ENCODE results near the gene CD81. TPM values are rescaled to one million over a fixed set of nuclear protein-coding genes. Genes with fewer than 3 reads are reported as not detected.

CD81 gene
- total RNA-seq, 6 donors from 2014 or later: 398 to 1,053 (median 787) TPM

- DNase-seq (peak; percentile 83 to 96), ATAC-seq (ENCODE audit: low FRiP score in 2 of 2) (peak; percentile 80 to 84)
- H3K4me1 ChIP-seq: peaks cover 25 to 47% (median 31%) of the 10 kb centered on the region in 4 donors
- H3K36me3 ChIP-seq: no peaks in the 10 kb centered on the region
- H3K9me3 ChIP-seq: no peaks in the 10 kb centered on the region
- WGBS, 2 donors: 2% methylated on average over 36 to 48 of the region's 116 CpGs
- peak in 3 of 4 donors; percentile 29 to 79 (median 73) for TF ChIP-seq POLR2A (IDR thresholded peaks at IDR 0.05)
- TF ChIP-seq EP300 (IDR thresholded peaks at IDR 0.05): no peak
- TF ChIP-seq CTCF (IDR thresholded peaks at IDR 0.05): peak in 3 of 6 experiments; percentile 35 to 51 (median 47)
- no peak for TF ChIP-seq POLR2AphosphoS5 (IDR thresholded peaks at IDR 0.05)
- H3K4me3 ChIP-seq: peak within 1 kb of the TSS; percentile 20 to 62 (median 60)
- H3K27me3 ChIP-seq: no peaks in the 10 kb centered on the region
- peak within 1 kb of the TSS; percentile 1 to 87 (median 76) for H3K27ac ChIP-seq
These were observed 68.0 kb downstream of the CD81 start, which contains the start of gene KCNQ1 for GRCh38 chr11:2444821-2445745. Gene KCNQ1 (plus strand): TSS chr11:2445008. CDS start chr11:2445099, 91 bp downstream.

GRCh38 chr11:2445746-2446551 is 68.8 kb downstream of the CD81 start:
- DNase-seq (peak; percentile 79 to 83), ATAC-seq (ENCODE audit: low FRiP score in 2 of 2) (peak; percentile 11 to 19)
- Histone ChIP-seq H3K27me3 (no peaks in the 10 kb centered on the region), H3K27ac (peak overlapping the region; percentile 1 to 87 (median 76)), H3K4me1 (peaks cover 25 to 47% (median 31%) of the 10 kb centered on the region in 4 donors), H3K9me3 (no peaks in the 10 kb centered on the region), H3K36me3 (no peaks in the 10 kb centered on the region), H3K4me3 (peak overlapping the region in 3 of 4 donors; percentile 58 to 62 (median 61))
- 53 to 55% methylated on average over 9 to 18 of the region's 23 CpGs for WGBS, 2 donors
- TF ChIP-seq POLR2A (IDR thresholded peaks at IDR 0.05) (peak in 1 of 4 donors; percentile 43), POLR2AphosphoS5 (IDR thresholded peaks at IDR 0.05) (no peak)

DNA sequence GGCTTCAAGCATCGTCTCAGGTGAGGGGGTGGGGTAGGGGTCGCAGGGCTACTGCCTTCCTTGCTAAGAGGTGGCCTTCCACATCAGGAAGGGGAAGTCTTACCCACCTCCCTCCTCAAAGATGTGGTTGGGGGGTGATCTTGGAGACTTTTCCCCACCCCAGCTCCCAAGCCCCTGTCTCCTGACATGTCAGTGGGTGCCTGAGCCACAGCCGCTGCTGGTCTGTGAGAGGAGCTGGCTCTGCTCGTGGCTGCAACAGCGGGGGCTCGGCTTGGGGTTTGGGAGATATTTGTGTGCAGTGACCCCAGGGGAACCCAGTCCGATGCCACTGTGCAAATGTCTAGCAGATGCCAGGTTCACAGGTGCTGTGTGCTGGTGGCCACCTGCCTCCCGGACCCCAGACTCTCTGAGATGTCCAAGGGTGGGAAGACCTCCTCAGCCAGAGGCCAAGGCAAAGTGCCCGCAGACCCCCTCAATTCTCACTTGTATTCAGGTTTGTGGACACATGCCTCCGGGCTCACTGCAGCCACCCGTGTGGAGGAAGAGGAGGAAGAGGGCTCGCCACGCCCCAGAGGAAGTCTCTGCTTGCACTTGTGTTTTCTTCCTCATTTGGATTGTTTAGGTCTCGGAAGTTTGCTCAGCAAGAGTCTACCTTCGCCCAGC is 69.6 kb downstream of the CD81 start:
- WGBS, 2 donors: 36 to 59% methylated on average over 7 to 15 of the region's 15 CpGs
- DNase-seq: peak in 1 of 2 donors; percentile 69

More for the DNA sequence above, 69.6 kb downstream of the CD81 start:
- H3K9me3 ChIP-seq: no peaks in the 10 kb centered on the region
- peak overlapping the region in 3 of 4 donors; percentile 58 to 62 (median 61) for H3K4me3 ChIP-seq
- TF ChIP-seq POLR2AphosphoS5 (IDR thresholded peaks at IDR 0.05) (no peak), EP300 (IDR thresholded peaks at IDR 0.05) (no peak), CTCF (IDR thresholded peaks at IDR 0.05) (no peak), POLR2A (IDR thresholded peaks at IDR 0.05) (no peak)
- no peaks in the 10 kb centered on the region for H3K27me3 ChIP-seq
- H3K4me1 ChIP-seq: peaks cover 25 to 47% (median 31%) of the 10 kb centered on the region in 4 donors
- no peaks in the 10 kb centered on the region for H3K36me3 ChIP-seq
- ATAC-seq (ENCODE audit: low FRiP score in 2 of 2): peak in 1 of 2 donors; percentile 25
- peak overlapping the region; percentile 37 to 87 (median 76) for H3K27ac ChIP-seq

Small RNAs within 50 kb of the gene (small RNA-seq; reads per million reads assigned to genes)
- gene RF00019: 0 reads per million in 4 donors

Other genes with a start within 250 kb of the CD81 start
- gene IGF2, start 237.9 kb upstream of the CD81 start, total RNA-seq: 10 to 100 TPM in 2 of 6 donors, 1 to 10 TPM in 3, not detected in 1; 7.0 to 24.4 (median 8.4) TPM
- under 1 TPM in 1 of 6 donors, not detected in 5; 0.67 TPM for gene INS, start 216.1 kb upstream of the CD81 start, total RNA-seq
- gene TH, start 205.5 kb upstream of the CD81 start, total RNA-seq: not detected
- 1 to 10 TPM in 4 of 6 donors, not detected in 2; 1.4 to 3.4 (median 1.9) TPM for gene ASCL2, start 106.7 kb upstream of the CD81 start, total RNA-seq
- gene C11orf21, start 75.4 kb upstream of the CD81 start, total RNA-seq: 10 to 100 TPM in 2 of 6 donors, 1 to 10 TPM in 4; 2.3 to 20.3 (median 9.5) TPM
- gene TSPAN32, start 75.3 kb upstream of the CD81 start, total RNA-seq: 10 to 100 TPM in 2 of 6 donors, 1 to 10 TPM in 4; 3.1 to 16.4 (median 6.8) TPM
- gene TSSC4, start 23.4 kb downstream of the CD81 start, total RNA-seq: 10 to 100 TPM; 28.9 to 69.4 (median 50.3) TPM
- gene TRPM5, start 67.2 kb downstream of the CD81 start, total RNA-seq: not detected
- gene KCNQ1, start 67.7 kb downstream of the CD81 start, total RNA-seq: 10 to 100 TPM; 18.0 to 45.4 (median 32.7) TPM

All from upper lobe of left lung (tissue), 6 donors.